Measurements from ENCODE around the gene NIT2. TPM values are rescaled to one million over a fixed set of nuclear protein-coding genes. Genes with fewer than 3 reads are reported as not detected.
A peak's percentile ranks its signal among the peaks of the same experiment; 100 is the strongest.

The NIT2 gene
- total RNA-seq (2012; rRNA removed) (12.4 and 13.3 TPM in 2 replicates), polyA plus RNA-seq (2012; rRNA removed) (25.7 and 27.1 TPM in 2 replicates), Bru-seq, nascent RNA (percentile 67 among the genes with signal in this experiment), BruChase-seq, experiment 1, labeled RNA remaining after a 6-hour chase (percentile 63 among the genes with signal in this experiment), BruChase-seq, experiment 2, labeled RNA remaining after a 2-hour chase (percentile 65 among the genes with signal in this experiment)
- polyA plus RNA-seq (2012; cell fraction: cytosol; rRNA removed): 3.6 and 5.0 TPM in 2 replicates
- 24.0 and 95.4 TPM in 2 replicates for polyA plus RNA-seq (2012; cell fraction: nucleus; rRNA removed; ENCODE audit: low replicate concordance)
- long read RNA-seq, full-length matches to known transcripts: 31 of 38 reads
- long read RNA-seq, partial matches to known transcripts: 3 of 38 reads
- long read RNA-seq, other reads (novel, unspliced or antisense): 4 of 38 reads

- POLR2A ChIA-PET (ENCODE audit: unreplicated experiment): no interaction called here
- dilution Hi-C loops (cut with HindIII; ENCODE audit: low sequenced_read_pairs, unreplicated experiment): no loop called here
- no TSS peak for BruUV-seq (replicated peaks)
- peak within 1 kb of the TSS; percentile 78 for H3K9ac ChIP-seq (ENCODE audit: low read depth, low read length)
- peak within 1 kb of the TSS; percentile 77 for H3K4me3 ChIP-seq (ENCODE audit: insufficient read depth, low read depth, low read length)
- H3K4ac ChIP-seq (ENCODE audit: low read depth, low read length): peak within 1 kb of the TSS; percentile 89
- H3K27ac ChIP-seq (ENCODE audit: insufficient read depth, low read length): peak within 1 kb of the TSS; percentile 43
- H3K4me1 ChIP-seq (ENCODE audit: control insufficient read depth, insufficient read depth, low read length): peaks cover 6% of the 10 kb centered on the region
- peak within 1 kb of the TSS; percentile 97 for H2AK9ac ChIP-seq (replicated peaks; ENCODE audit: low read depth, low read length, poor library complexity)
- H2AK5ac ChIP-seq (ENCODE audit: low read depth, low read length): peak within 1 kb of the TSS; percentile 63
- H2BK20ac ChIP-seq (ENCODE audit: low read depth, low read length): peak within 1 kb of the TSS; percentile 35
- CTCF ChIA-PET: interaction anchor here (0.6 to 1.1 kb wide), 2 partner anchors 50 to 250 kb away, joined by 3 to 4 read pairs; no protein-coding TSS in a partner anchor
- TF ChIP-seq, protein P1, sequence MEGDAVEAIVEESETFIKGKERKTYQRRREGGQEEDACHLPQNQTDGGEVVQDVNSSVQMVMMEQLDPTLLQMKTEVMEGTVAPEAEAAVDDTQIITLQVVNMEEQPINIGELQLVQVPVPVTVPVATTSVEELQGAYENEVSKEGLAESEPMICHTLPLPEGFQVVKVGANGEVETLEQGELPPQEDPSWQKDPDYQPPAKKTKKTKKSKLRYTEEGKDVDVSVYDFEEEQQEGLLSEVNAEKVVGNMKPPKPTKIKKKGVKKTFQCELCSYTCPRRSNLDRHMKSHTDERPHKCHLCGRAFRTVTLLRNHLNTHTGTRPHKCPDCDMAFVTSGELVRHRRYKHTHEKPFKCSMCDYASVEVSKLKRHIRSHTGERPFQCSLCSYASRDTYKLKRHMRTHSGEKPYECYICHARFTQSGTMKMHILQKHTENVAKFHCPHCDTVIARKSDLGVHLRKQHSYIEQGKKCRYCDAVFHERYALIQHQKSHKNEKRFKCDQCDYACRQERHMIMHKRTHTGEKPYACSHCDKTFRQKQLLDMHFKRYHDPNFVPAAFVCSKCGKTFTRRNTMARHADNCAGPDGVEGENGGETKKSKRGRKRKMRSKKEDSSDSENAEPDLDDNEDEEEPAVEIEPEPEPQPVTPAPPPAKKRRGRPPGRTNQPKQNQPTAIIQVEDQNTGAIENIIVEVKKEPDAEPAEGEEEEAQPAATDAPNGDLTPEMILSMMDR (conservative IDR thresholded peaks at IDR 0.05; ENCODE audit: low read depth, low read length): no peak
- no peak for TF ChIP-seq RCOR1 (IDR thresholded peaks at IDR 0.05; ENCODE audit: insufficient replicate concordance, low read length)
- TF ChIP-seq MAFK (IDR thresholded peaks at IDR 0.05; ENCODE audit: low read depth, low read length): no peak
- TF ChIP-seq CEBPB (IDR thresholded peaks at IDR 0.05; ENCODE audit: low read depth, low read length): peak; percentile 74
- TF ChIP-seq RFX5 (IDR thresholded peaks at IDR 0.05; ENCODE audit: low read depth, low read length): no peak
- no peak for TF ChIP-seq RAD21 (IDR thresholded peaks at IDR 0.05; ENCODE audit: low read length)
- no peak for TF ChIP-seq NFE2L2 (IDR thresholded peaks at IDR 0.05; ENCODE audit: low read depth, low read length)
- TF ChIP-seq MXI1 (IDR thresholded peaks at IDR 0.05; ENCODE audit: borderline replicate concordance, low read depth, low read length): peak; percentile 63; the same call in 1 of the 2 replicates
- peak; percentile 10; the same call in 1 of the 2 replicates for TF ChIP-seq BHLHE40 (IDR thresholded peaks at IDR 0.05; ENCODE audit: low read depth, low read length)
- H4K91ac ChIP-seq (ENCODE audit: insufficient read depth, low read depth, low read length): peak within 1 kb of the TSS; percentile 64
- H3K56ac ChIP-seq (ENCODE audit: extremely low read depth, insufficient read depth, low read length): peak within 1 kb of the TSS; percentile 83
- peak; percentile 99 for ATAC-seq (ENCODE audit: low read depth)
- H3K79me1 ChIP-seq (ENCODE audit: low read depth in 1 of 2, low read length in 2 of 2): peaks cover 21 to 28% of the 10 kb centered on the region in 2 experiments
- in situ Hi-C loops (cut with MboI; ENCODE audit: low sequenced_read_pairs): no loop called here
- H3K9me3 ChIP-seq (ENCODE audit: control insufficient read depth, insufficient read depth, low read length): no peaks in the 10 kb centered on the region
- peak within 1 kb of the TSS; percentile 85 for H4K5ac ChIP-seq (ENCODE audit: low read depth, low read length)
- 3% methylated on average over 35 of the region's 77 CpGs; no CpG with 5 or more reads in 1 of the 2 experiments for WGBS, 2 experiments (ENCODE audit: extremely low coverage in 2 of 2, insufficient read length in 1 of 2)
- peak within 1 kb of the TSS; percentile 64 for H2BK5ac ChIP-seq (ENCODE audit: low read depth, low read length, poor library complexity, severe bottlenecking)
- H4K8ac ChIP-seq (ENCODE audit: low read depth in 2 of 2, low read length in 2 of 2): peak within 1 kb of the TSS; percentile 75 to 96
- peaks cover 5% of the 10 kb centered on the region for H3K36me3 ChIP-seq (ENCODE audit: control insufficient read depth, insufficient read depth, low read length)
- H3K18ac ChIP-seq (ENCODE audit: low read depth, low read length): peak within 1 kb of the TSS; percentile 50
- peak within 1 kb of the TSS; percentile 100 for H2AFZ ChIP-seq (replicated peaks; ENCODE audit: low read length, poor library complexity)
- intact Hi-C loops (cut with micrococcal nuclease): no loop called here
- DNase-seq: peak; percentile 72
- H3K9me1 ChIP-seq (ENCODE audit: insufficient read depth, low read length): peaks cover 10% of the 10 kb centered on the region
- H4K20me1 ChIP-seq (ENCODE audit: insufficient read depth, low read length): no peaks in the 10 kb centered on the region
- H3K4me2 ChIP-seq (ENCODE audit: low read depth, low read length): peak within 1 kb of the TSS; percentile 98
- peak within 1 kb of the TSS; percentile 98 for H3K14ac ChIP-seq (replicated peaks; ENCODE audit: low read depth, low read length)
- peak within 1 kb of the TSS; percentile 61 for H2BK120ac ChIP-seq (ENCODE audit: low read depth, low read length)
- H3K27me3 ChIP-seq (ENCODE audit: control insufficient read depth, insufficient read depth, low read length): no peaks in the 10 kb centered on the region
- H2BK15ac ChIP-seq (ENCODE audit: low read depth, low read length): peak within 1 kb of the TSS; percentile 69; the same call in 1 of the 3 replicates
- peak within 1 kb of the TSS; percentile 99 for H3K23ac ChIP-seq (ENCODE audit: low read depth, low read length)
Measured at GRCh38 chr3:100334488-100335351, at the start of gene NIT2. NIT2 (plus strand) TSS chr3:100334757; CDS start chr3:100334792, 35 bp downstream.
